K562 (cell line): Measurements from ENCODE around the gene CCDC3. TPM values are rescaled to one million over a fixed set of nuclear protein-coding genes. Genes with fewer than 3 reads are reported as not detected.

Source experiments
- ATAC-seq: fragments of 200-7000 bp; cut with Tn5 transposase; 3 replicates; pipeline ENCODE4 v1.9.1; 2020; ENCODE audit warnings: moderate library complexity
- BruUV-seq: library from RNA; stranded (reverse); fragments of 400-500 nt; replicated peaks from 2 replicates; lab custom pipeline; 2021; lab: Mats Ljungman, UMichigan
- CTCF ChIA-PET: fragments of 300-600 bp; formaldehyde crosslinking; extraction: SDS; loops from one replicate; lab custom pipeline; 2021; ENCODE audit warnings: low intra/inter-chr PET ratio; lab: Yijun Ruan, JAX
- POLR2A ChIA-PET: fragments of 300-600, 350-650 bp; sonication (Branson Sonifier 250); formaldehyde crosslinking; extraction: SDS; loops from one replicate; lab custom pipeline; 2021; ENCODE audit warnings: antibody characterized with exemption, inconsistent platforms; lab: Yijun Ruan, JAX
- DNase-seq, 4 experiments: peaks; one replicate each; pipeline versions ENCODE4 v3.0.0 to v3.0.0-alpha.2; 2011 to 2018; ENCODE audit warnings: low spot score in 3 of 4, mixed read lengths in 3 of 4; ENCODE audit errors: extremely low read depth in 1 of 4
- FAIRE-seq: peaks from 2 replicates; lab custom pipeline; 2011; peaks lifted over from hg19 to GRCh38; lab: Jason Lieb, UNC
- H2AFZ ChIP-seq: 2 replicates; pipeline ENCODE4 v1.6.0; 2011; ENCODE audit warnings: low read depth, low read length, control low read depth, inconsistent platforms
- H3K27ac ChIP-seq: fragments of 200-600 bp; 3 replicates; pipeline ENCODE4 v1.8.0; 2011; ENCODE audit warnings: low read depth, mild to moderate bottlenecking, control low read depth, inconsistent platforms, low read length, moderate library complexity, mixed read lengths; ENCODE audit errors: extremely low read depth
- H3K27me3 ChIP-seq, 2 experiments: fragments of 300-600 bp in 1 of 2; 2 replicates in 1 of 2; 3 replicates in 1 of 2; pipeline versions ENCODE4 v1.6.0 to v1.8.0; 2011; ENCODE audit warnings: inconsistent platforms in 2 of 2, low read length in 2 of 2, mild to moderate bottlenecking in 1 of 2, mixed read lengths in 1 of 2, moderate library complexity in 1 of 2; ENCODE audit not compliant: control insufficient read depth in 2 of 2, insufficient read depth in 2 of 2
- H3K36me3 ChIP-seq: fragments of 300-600 bp; 3 replicates; pipeline ENCODE4 v1.8.0; 2011; ENCODE audit warnings: mild to moderate bottlenecking, low read length, inconsistent platforms; ENCODE audit not compliant: control insufficient read depth, insufficient read depth
- H3K4me1 ChIP-seq, 2 experiments: fragments of 200-600 bp in 1 of 2; replicated peaks in 1 of 2; 2 replicates in 1 of 2; 3 replicates in 1 of 2; pipeline versions ENCODE4 v1.5.1 to v1.8.0; 2011; ENCODE audit warnings: inconsistent platforms in 2 of 2, low read length in 2 of 2, mild to moderate bottlenecking in 1 of 2, mixed read lengths in 1 of 2, moderate library complexity in 1 of 2; ENCODE audit not compliant: control insufficient read depth in 2 of 2, insufficient read depth in 2 of 2
- H3K4me2 ChIP-seq: 2 replicates; pipeline ENCODE4 v1.6.1; 2011; ENCODE audit warnings: low read length, control low read depth, inconsistent platforms, mixed read lengths; ENCODE audit not compliant: insufficient read depth
- H3K4me3 ChIP-seq: fragments of 200-600 bp; sonication (generic), shearing (Covaris generic); 2 replicates; pipeline ENCODE4 v1.5.1; 2016; ENCODE audit warnings: control low read depth, inconsistent platforms
- H3K79me2 ChIP-seq: fragments of 200-600 bp; 3 replicates; pipeline ENCODE4 v1.8.0; 2011; ENCODE audit warnings: low read length, inconsistent platforms; ENCODE audit not compliant: control insufficient read depth, insufficient read depth
- H3K9ac ChIP-seq, 2 experiments: 2 replicates each; pipeline versions ENCODE4 v1.6.0 to v1.6.1; 2011; ENCODE audit warnings: low read depth in 2 of 2, low read length in 2 of 2, control low read depth in 1 of 2, inconsistent platforms in 1 of 2, mild to moderate bottlenecking in 1 of 2, mixed read lengths in 1 of 2; ENCODE audit not compliant: insufficient read depth in 1 of 2
- H3K9me1 ChIP-seq: one replicate; pipeline ENCODE4 v1.6.0; 2011; ENCODE audit warnings: inconsistent platforms, mild to moderate bottlenecking, low read length, moderate library complexity; ENCODE audit not compliant: control insufficient read depth, insufficient read depth
- H3K9me3 ChIP-seq: replicated peaks from 2 replicates; pipeline ENCODE4 v1.5.1; 2011; ENCODE audit warnings: low read depth, low read length, inconsistent platforms; ENCODE audit not compliant: control insufficient read depth, insufficient read depth
- H4K20me1 ChIP-seq: replicated peaks from 2 replicates; pipeline ENCODE4 v1.6.1; 2011; ENCODE audit warnings: low read length, inconsistent platforms, mixed read lengths; ENCODE audit not compliant: control insufficient read depth, insufficient read depth
- MXI1 ChIP-seq: IDR thresholded peaks from 2 replicates; pipeline ENCODE4 v1.6.1; 2011; ENCODE audit warnings: low read depth, mild to moderate bottlenecking, improper control_type of control experiment, low read length
- NCOA6 ChIP-seq: fragments of 450-650 bp; IDR thresholded peaks from 2 replicates; pipeline ENCODE4 v1.6.1; 2017; ENCODE audit warnings: mild to moderate bottlenecking
- POLR2AphosphoS5 ChIP-seq: IDR thresholded peaks from 2 replicates; pipeline ENCODE4 v1.6.1; 2011; ENCODE audit warnings: mild to moderate bottlenecking, low read depth, low read length, moderate library complexity; ENCODE audit not compliant: control insufficient read depth, insufficient read depth
- RBM22 ChIP-seq: fragments of 200-400 bp; formaldehyde crosslinking; IDR thresholded peaks from 2 replicates; pipeline ENCODE4 v1.6.1; 2018; ENCODE audit warnings: low read length, low read depth; ENCODE audit not compliant: poor library complexity, severe bottlenecking
- ZNF12 ChIP-seq: sonication (generic); formaldehyde crosslinking; IDR thresholded peaks from 2 replicates; pipeline ENCODE4 v1.4.0; 2020; ENCODE audit warnings: mild to moderate bottlenecking, missing genetic modification reagents
- in situ Hi-C: fragments of 300-500 bp; cut with MboI; formaldehyde crosslinking; loops from 4 replicates; pipeline ENCODE4 v1.15.0; 2018; ENCODE audit warnings: inconsistent platforms, mixed read lengths
- intact Hi-C: fragments of 100-400 bp; cut with micrococcal nuclease; formaldehyde crosslinking; loops from 2 replicates; pipeline ENCODE4 v1.14.2; 2022
- polyA plus RNA-seq, 8 experiments: library from polyadenylated mRNA; depleted of rRNA in 4 of 8; stranded (reverse) in 5 of 8; unstranded in 3 of 8; fragments of >200 nt; fragmentation: Nextera tagmentation in 2 of 8; fragmentation: Illumina TruSeq in 1 of 8; extraction: Ambion mirVana in 2 of 8; extraction: Trizol in 1 of 8; gene quantifications; 2 replicates each; pipeline versions ENCODE4 v1.2.1 to v1.2.3, GENCODE V29; 2011 to 2014; ENCODE audit warnings: inconsistent platforms in 1 of 8, missing spikeins in 1 of 8
- total RNA-seq, 7 experiments: library from RNA; depleted of rRNA in 6 of 7; stranded (reverse); fragments of >200 nt in 6 of 7; fragmentation: Illumina TruSeq in 2 of 7; extraction: Trizol in 2 of 7; gene quantifications; 2 replicates each; pipeline versions ENCODE4 v1.2.1 to v1.2.3, GENCODE V29; 2011 to 2021; ENCODE audit warnings: low replicate concordance in 1 of 7
- TF ChIP-seq, protein P1 (sequence below): fragments of 450-650 bp; IDR thresholded peaks from 2 replicates; pipeline ENCODE4 v1.6.1; 2017; ENCODE audit warnings: antibody characterized with exemption
- TF ChIP-seq, protein P2 (sequence below), 3 experiments: fragments of 200-800 bp in 1 of 3; fragments of 250-450 bp in 1 of 3; fragments of 450-650 bp in 1 of 3; sonication (Bioruptor Pico) in 1 of 3; sonication (Bioruptor generic) in 1 of 3; formaldehyde crosslinking in 1 of 3; IDR thresholded peaks; 2 replicates each; pipeline versions ENCODE4 v1.6.1 to v1.8.0; 2016 to 2022; ENCODE audit warnings: mild to moderate bottlenecking in 2 of 3, missing genetic modification characterization in 2 of 3, missing compliant biosample characterization in 1 of 3, moderate library complexity in 1 of 3
- TF ChIP-seq, protein P3 (sequence below): fragments of 450-650 bp; IDR thresholded peaks from 2 replicates; pipeline ENCODE4 v1.6.1; 2017; ENCODE audit warnings: mild to moderate bottlenecking, moderate library complexity

CCDC3 gene
- total and polyA plus RNA-seq, 9 of the 15 experiments (the other 6 are each of a cell fraction or from before 2014, with no cell fraction given), result not detected

DNA sequence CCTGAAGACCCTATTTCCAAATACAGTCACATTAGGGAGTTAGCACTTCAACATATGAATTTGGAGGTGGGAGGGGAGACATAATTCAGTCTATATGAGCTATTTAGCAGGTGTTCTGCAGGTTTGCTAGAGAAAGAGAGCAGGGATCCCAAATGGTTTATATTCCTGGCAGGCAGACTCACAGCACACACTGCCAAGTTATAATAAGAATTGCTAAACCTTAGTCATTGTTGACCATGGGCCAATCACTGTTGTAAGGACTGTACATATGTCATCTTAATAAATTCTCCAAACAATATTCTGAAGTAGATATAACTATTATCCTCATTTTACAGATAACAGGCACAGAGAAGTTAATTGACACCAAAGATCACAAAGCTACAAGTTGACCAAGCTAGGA, 1.5 kb upstream of the CCDC3 start:
- Histone ChIP-seq H2AFZ (no peak overlapping the region), H3K27me3 (peaks cover 10 to 11% of the 10 kb centered on the region in 2 experiments; a peak in 4 of 5 replicates), H3K9ac (no peak overlapping the region), H3K9me1 (no peaks in the 10 kb centered on the region), H3K9me3 (no peaks in the 10 kb centered on the region), H4K20me1 (no peaks in the 10 kb centered on the region; the same call in 1 of the 2 replicates), H3K79me2 (no peaks in the 10 kb centered on the region), H3K36me3 (no peaks in the 10 kb centered on the region), H3K27ac (no peak overlapping the region), H3K4me2 (no peak overlapping the region), H3K4me3 (no peak overlapping the region), H3K4me1 (peaks cover 0 to 10% of the 10 kb centered on the region in 2 experiments; a peak in 2 of 5 replicates)
- POLR2A ChIA-PET, result no interaction called here
- CTCF ChIA-PET, result no interaction called here
- intact Hi-C loops (no loop called here), in situ Hi-C loops (no loop called here)
- FAIRE-seq (no peak), ATAC-seq (no peak), DNase-seq (no peak)
- TF ChIP-seq MXI1 (no peak), POLR2AphosphoS5 (no peak), ZNF12 (CRISPR knock-in tag) (no peak), RBM22 (no peak), NCOA6 (no peak)
- TF ChIP-seq, protein P1, sequence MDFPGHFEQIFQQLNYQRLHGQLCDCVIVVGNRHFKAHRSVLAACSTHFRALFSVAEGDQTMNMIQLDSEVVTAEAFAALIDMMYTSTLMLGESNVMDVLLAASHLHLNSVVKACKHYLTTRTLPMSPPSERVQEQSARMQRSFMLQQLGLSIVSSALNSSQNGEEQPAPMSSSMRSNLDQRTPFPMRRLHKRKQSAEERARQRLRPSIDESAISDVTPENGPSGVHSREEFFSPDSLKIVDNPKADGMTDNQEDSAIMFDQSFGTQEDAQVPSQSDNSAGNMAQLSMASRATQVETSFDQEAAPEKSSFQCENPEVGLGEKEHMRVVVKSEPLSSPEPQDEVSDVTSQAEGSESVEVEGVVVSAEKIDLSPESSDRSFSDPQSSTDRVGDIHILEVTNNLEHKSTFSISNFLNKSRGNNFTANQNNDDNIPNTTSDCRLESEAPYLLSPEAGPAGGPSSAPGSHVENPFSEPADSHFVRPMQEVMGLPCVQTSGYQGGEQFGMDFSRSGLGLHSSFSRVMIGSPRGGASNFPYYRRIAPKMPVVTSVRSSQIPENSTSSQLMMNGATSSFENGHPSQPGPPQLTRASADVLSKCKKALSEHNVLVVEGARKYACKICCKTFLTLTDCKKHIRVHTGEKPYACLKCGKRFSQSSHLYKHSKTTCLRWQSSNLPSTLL, result no peak
- TF ChIP-seq, protein P2, sequence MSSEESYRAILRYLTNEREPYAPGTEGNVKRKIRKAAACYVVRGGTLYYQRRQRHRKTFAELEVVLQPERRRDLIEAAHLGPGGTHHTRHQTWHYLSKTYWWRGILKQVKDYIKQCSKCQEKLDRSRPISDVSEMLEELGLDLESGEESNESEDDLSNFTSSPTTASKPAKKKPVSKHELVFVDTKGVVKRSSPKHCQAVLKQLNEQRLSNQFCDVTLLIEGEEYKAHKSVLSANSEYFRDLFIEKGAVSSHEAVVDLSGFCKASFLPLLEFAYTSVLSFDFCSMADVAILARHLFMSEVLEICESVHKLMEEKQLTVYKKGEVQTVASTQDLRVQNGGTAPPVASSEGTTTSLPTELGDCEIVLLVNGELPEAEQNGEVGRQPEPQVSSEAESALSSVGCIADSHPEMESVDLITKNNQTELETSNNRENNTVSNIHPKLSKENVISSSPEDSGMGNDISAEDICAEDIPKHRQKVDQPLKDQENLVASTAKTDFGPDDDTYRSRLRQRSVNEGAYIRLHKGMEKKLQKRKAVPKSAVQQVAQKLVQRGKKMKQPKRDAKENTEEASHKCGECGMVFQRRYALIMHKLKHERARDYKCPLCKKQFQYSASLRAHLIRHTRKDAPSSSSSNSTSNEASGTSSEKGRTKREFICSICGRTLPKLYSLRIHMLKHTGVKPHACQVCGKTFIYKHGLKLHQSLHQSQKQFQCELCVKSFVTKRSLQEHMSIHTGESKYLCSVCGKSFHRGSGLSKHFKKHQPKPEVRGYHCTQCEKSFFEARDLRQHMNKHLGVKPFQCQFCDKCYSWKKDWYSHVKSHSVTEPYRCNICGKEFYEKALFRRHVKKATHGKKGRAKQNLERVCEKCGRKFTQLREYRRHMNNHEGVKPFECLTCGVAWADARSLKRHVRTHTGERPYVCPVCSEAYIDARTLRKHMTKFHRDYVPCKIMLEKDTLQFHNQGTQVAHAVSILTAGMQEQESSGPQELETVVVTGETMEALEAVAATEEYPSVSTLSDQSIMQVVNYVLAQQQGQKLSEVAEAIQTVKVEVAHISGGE (CRISPR knock-in tag; IDR thresholded peaks at IDR 0.05), result no peak
- TF ChIP-seq, protein P3, sequence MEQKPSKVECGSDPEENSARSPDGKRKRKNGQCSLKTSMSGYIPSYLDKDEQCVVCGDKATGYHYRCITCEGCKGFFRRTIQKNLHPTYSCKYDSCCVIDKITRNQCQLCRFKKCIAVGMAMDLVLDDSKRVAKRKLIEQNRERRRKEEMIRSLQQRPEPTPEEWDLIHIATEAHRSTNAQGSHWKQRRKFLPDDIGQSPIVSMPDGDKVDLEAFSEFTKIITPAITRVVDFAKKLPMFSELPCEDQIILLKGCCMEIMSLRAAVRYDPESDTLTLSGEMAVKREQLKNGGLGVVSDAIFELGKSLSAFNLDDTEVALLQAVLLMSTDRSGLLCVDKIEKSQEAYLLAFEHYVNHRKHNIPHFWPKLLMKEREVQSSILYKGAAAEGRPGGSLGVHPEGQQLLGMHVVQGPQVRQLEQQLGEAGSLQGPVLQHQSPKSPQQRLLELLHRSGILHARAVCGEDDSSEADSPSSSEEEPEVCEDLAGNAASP, result no peak
- BruUV-seq, result no TSS peak
